HepG2 (cell line): ENCODE measurements around the gene SERPINA6. TPM values are rescaled to one million over a fixed set of nuclear protein-coding genes. Genes with fewer than 3 reads are reported as not detected.

Experiments used
- ATF7 ChIP-seq, 2 experiments: fragments of 450-650 bp in 1 of 2; sonication (generic) in 1 of 2; formaldehyde crosslinking in 1 of 2; IDR thresholded peaks; 2 replicates each; pipeline versions ENCODE4 v1.4.0 to v1.6.1; 2016 to 2020; ENCODE audit warnings: antibody characterized with exemption in 1 of 2, mild to moderate bottlenecking in 1 of 2, missing genetic modification reagents in 1 of 2
- CEBPB ChIP-seq: IDR thresholded peaks from 2 replicates; pipeline ENCODE4 v1.6.1; 2011; ENCODE audit warnings: low read depth, low read length, improper control_type of control experiment, borderline replicate concordance
- ERF ChIP-seq: IDR thresholded peaks from 2 replicates; pipeline ENCODE4 v1.6.1; 2018; ENCODE audit warnings: missing biosample characterization, missing genetic modification reagents
- HNRNPK ChIP-seq: fragments of 200-400 bp; formaldehyde crosslinking; IDR thresholded peaks from 2 replicates; pipeline ENCODE4 v1.6.1; 2018; ENCODE audit warnings: low read length, low read depth, moderate library complexity, mild to moderate bottlenecking; ENCODE audit not compliant: poor library complexity, severe bottlenecking
- JUN ChIP-seq: sonication (generic); formaldehyde crosslinking; IDR thresholded peaks from 2 replicates; pipeline ENCODE4 v1.4.0; 2020; ENCODE audit warnings: mild to moderate bottlenecking, missing genetic modification reagents
- KLF9 ChIP-seq: IDR thresholded peaks from 2 replicates; pipeline ENCODE4 v1.6.1; 2016; ENCODE audit warnings: low read depth
- NONO ChIP-seq, 2 experiments: fragments of 450-650 bp in 1 of 2; sonication (generic) in 1 of 2; formaldehyde crosslinking in 1 of 2; IDR thresholded peaks in 1 of 2; conservative IDR thresholded peaks in 1 of 2; 2 replicates each; pipeline versions ENCODE4 v1.6.1 to v1.8.0; 2017 to 2022; ENCODE audit warnings: mild to moderate bottlenecking in 1 of 2, missing genetic modification reagents in 1 of 2, moderate library complexity in 1 of 2
- RARG ChIP-seq: sonication (generic); formaldehyde crosslinking; IDR thresholded peaks from 2 replicates; pipeline ENCODE4 v1.4.0; 2020; ENCODE audit warnings: low read depth, mild to moderate bottlenecking, missing genetic modification reagents
- RXRB ChIP-seq: IDR thresholded peaks from 2 replicates; pipeline ENCODE4 v1.6.1; 2016; ENCODE audit warnings: borderline replicate concordance, missing genetic modification reagents, missing compliant biosample characterization
- SRSF1 ChIP-seq: fragments of 200-400 bp; formaldehyde crosslinking; optimal IDR thresholded peaks from 2 replicates; pipeline ENCODE3; 2017; ENCODE audit warnings: mild to moderate bottlenecking, low read depth, low read length, moderate library complexity
- TBX2 ChIP-seq: sonication (generic); formaldehyde crosslinking; IDR thresholded peaks from 2 replicates; pipeline ENCODE4 v1.5.0; 2020; ENCODE audit warnings: missing genetic modification reagents, mild to moderate bottlenecking, borderline replicate concordance
- ZFAT ChIP-seq: sonication (generic); formaldehyde crosslinking; conservative IDR thresholded peaks from 2 replicates; pipeline ENCODE4 v1.8.1; 2023; ENCODE audit warnings: missing genetic modification reagents, inconsistent platforms
- ZNF30 ChIP-seq: sonication (generic); formaldehyde crosslinking; IDR thresholded peaks from 2 replicates; pipeline ENCODE4 v1.5.0; 2020; ENCODE audit warnings: mild to moderate bottlenecking, missing genetic modification reagents
- ZNF605 ChIP-seq: sonication (generic); formaldehyde crosslinking; IDR thresholded peaks from 2 replicates; pipeline ENCODE4 v1.8.0; 2022; ENCODE audit warnings: mild to moderate bottlenecking, missing genetic modification reagents
- ZNF766 ChIP-seq: sonication (generic); formaldehyde crosslinking; IDR thresholded peaks from 2 replicates; pipeline ENCODE4 v1.5.0; 2020; ENCODE audit warnings: missing genetic modification reagents, borderline replicate concordance
- polyA plus RNA-seq, 8 experiments: library from polyadenylated mRNA; depleted of rRNA in 3 of 8; stranded (reverse) in 7 of 8; unstranded in 1 of 8; fragments of >200 nt; fragmentation: Illumina TruSeq in 4 of 8; extraction: Trizol in 4 of 8; gene quantifications; 2 replicates each; pipeline versions ENCODE4 v1.2.1 to v1.2.3, GENCODE V29; 2011 to 2016; ENCODE audit warnings: low read depth in 4 of 8, missing spikeins in 1 of 8, mixed read lengths in 1 of 8; ENCODE audit not compliant: insufficient read depth in 1 of 8
- total RNA-seq, 5 experiments: library from RNA; depleted of rRNA; stranded (reverse); fragments of >200 nt; fragmentation: Illumina TruSeq; extraction: Trizol; gene quantifications; 2 replicates each; pipeline ENCODE4 v1.2.3, GENCODE V29; 2016; ENCODE audit warnings: low read depth in 1 of 5
- TF ChIP-seq, protein P1 (sequence below): sonication (generic); formaldehyde crosslinking; IDR thresholded peaks from 2 replicates; pipeline ENCODE4 v1.4.0; 2020; ENCODE audit warnings: missing genetic modification reagents
- TF ChIP-seq, protein P2 (sequence below): sonication (generic); formaldehyde crosslinking; IDR thresholded peaks from 2 replicates; pipeline ENCODE4 v1.5.1; 2020; ENCODE audit warnings: missing genetic modification reagents, mild to moderate bottlenecking, borderline replicate concordance
- TF ChIP-seq, protein P3 (sequence below): sonication (generic); formaldehyde crosslinking; IDR thresholded peaks from 2 replicates; pipeline ENCODE4 v1.4.0; 2020; ENCODE audit warnings: mild to moderate bottlenecking, missing genetic modification reagents
- TF ChIP-seq, protein P4 (sequence below): sonication (generic); formaldehyde crosslinking; IDR thresholded peaks from 2 replicates; pipeline ENCODE4 v1.4.0; 2020; ENCODE audit warnings: mild to moderate bottlenecking, missing genetic modification reagents
- TF ChIP-seq, protein P5 (sequence below): sonication (generic); formaldehyde crosslinking; IDR thresholded peaks from 2 replicates; pipeline ENCODE4 v1.4.0; 2020; ENCODE audit warnings: mild to moderate bottlenecking, missing genetic modification reagents

The SERPINA6 gene
- total and polyA plus RNA-seq, 2 of the 13 experiments (the other 11 are each of a cell fraction or from before 2014, with no cell fraction given), result 260 to 333 TPM

DNA sequence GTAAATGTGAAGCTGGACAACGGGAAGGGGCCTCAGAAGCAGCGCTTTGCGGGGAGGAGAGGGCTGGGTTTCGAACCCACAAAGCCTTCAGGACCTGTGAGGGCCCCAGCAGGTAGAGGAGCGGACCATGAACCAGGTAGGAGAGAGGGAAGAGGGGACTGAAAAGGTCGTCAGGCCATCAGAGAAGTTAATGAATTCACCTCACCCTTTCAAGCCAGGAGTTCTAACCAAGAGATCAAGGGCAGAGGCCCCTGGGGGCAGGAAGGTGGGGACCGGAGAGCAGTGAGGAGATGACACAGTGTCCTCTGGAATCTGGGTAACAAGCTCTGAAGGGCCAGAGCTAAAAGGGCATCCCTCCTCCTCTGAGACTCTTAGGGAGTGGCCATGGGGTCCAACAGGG is 45.8 kb upstream of the SERPINA6 start (continued):
- TF ChIP-seq ATF7 (IDR thresholded peaks at IDR 0.05), result no peak
- TF ChIP-seq ATF7 (CRISPR knock-in tag; IDR thresholded peaks at IDR 0.05), result peak; percentile 69; the same call in 1 of the 2 replicates
- no peak; the same call in 1 of the 2 replicates for TF ChIP-seq ERF (CRISPR knock-in tag)
- peak; percentile 75 for TF ChIP-seq ZNF605 (CRISPR knock-in tag)
- TF ChIP-seq NONO (IDR thresholded peaks at IDR 0.05), result no peak
- TF ChIP-seq NONO (CRISPR knock-in tag; conservative IDR thresholded peaks at IDR 0.05), result 0 out of 2 replicates have a peak, but pooled peaks have one; percentile 44
- TF ChIP-seq, protein P1, sequence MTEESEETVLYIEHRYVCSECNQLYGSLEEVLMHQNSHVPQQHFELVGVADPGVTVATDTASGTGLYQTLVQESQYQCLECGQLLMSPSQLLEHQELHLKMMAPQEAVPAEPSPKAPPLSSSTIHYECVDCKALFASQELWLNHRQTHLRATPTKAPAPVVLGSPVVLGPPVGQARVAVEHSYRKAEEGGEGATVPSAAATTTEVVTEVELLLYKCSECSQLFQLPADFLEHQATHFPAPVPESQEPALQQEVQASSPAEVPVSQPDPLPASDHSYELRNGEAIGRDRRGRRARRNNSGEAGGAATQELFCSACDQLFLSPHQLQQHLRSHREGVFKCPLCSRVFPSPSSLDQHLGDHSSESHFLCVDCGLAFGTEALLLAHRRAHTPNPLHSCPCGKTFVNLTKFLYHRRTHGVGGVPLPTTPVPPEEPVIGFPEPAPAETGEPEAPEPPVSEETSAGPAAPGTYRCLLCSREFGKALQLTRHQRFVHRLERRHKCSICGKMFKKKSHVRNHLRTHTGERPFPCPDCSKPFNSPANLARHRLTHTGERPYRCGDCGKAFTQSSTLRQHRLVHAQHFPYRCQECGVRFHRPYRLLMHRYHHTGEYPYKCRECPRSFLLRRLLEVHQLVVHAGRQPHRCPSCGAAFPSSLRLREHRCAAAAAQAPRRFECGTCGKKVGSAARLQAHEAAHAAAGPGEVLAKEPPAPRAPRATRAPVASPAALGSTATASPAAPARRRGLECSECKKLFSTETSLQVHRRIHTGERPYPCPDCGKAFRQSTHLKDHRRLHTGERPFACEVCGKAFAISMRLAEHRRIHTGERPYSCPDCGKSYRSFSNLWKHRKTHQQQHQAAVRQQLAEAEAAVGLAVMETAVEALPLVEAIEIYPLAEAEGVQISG (CRISPR knock-in tag), result peak; percentile 26; the same call in 1 of the 2 replicates
- TF ChIP-seq RXRB, result peak; percentile 81
- no peak for TF ChIP-seq KLF9 (CRISPR knock-in tag)
- TF ChIP-seq JUN (CRISPR knock-in tag), result peak; percentile 75
- no peak for TF ChIP-seq ZNF766
- TF ChIP-seq, protein P2, sequence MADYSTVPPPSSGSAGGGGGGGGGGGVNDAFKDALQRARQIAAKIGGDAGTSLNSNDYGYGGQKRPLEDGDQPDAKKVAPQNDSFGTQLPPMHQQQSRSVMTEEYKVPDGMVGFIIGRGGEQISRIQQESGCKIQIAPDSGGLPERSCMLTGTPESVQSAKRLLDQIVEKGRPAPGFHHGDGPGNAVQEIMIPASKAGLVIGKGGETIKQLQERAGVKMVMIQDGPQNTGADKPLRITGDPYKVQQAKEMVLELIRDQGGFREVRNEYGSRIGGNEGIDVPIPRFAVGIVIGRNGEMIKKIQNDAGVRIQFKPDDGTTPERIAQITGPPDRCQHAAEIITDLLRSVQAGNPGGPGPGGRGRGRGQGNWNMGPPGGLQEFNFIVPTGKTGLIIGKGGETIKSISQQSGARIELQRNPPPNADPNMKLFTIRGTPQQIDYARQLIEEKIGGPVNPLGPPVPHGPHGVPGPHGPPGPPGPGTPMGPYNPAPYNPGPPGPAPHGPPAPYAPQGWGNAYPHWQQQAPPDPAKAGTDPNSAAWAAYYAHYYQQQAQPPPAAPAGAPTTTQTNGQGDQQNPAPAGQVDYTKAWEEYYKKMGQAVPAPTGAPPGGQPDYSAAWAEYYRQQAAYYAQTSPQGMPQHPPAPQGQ (CRISPR knock-in tag), result no peak
- no peak for TF ChIP-seq SRSF1
- TF ChIP-seq TBX2, result peak; percentile 37; the same call in 1 of the 2 replicates
- no peak for TF ChIP-seq CEBPB
- TF ChIP-seq, protein P3, sequence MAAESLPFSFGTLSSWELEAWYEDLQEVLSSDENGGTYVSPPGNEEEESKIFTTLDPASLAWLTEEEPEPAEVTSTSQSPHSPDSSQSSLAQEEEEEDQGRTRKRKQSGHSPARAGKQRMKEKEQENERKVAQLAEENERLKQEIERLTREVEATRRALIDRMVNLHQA (CRISPR knock-in tag), result no peak
- no peak for TF ChIP-seq RARG (CRISPR knock-in tag)
- TF ChIP-seq ZFAT (CRISPR knock-in tag), result no peak
- TF ChIP-seq HNRNPK, result no peak
- no peak for TF ChIP-seq ZNF30 (CRISPR knock-in tag)
- TF ChIP-seq, protein P4, sequence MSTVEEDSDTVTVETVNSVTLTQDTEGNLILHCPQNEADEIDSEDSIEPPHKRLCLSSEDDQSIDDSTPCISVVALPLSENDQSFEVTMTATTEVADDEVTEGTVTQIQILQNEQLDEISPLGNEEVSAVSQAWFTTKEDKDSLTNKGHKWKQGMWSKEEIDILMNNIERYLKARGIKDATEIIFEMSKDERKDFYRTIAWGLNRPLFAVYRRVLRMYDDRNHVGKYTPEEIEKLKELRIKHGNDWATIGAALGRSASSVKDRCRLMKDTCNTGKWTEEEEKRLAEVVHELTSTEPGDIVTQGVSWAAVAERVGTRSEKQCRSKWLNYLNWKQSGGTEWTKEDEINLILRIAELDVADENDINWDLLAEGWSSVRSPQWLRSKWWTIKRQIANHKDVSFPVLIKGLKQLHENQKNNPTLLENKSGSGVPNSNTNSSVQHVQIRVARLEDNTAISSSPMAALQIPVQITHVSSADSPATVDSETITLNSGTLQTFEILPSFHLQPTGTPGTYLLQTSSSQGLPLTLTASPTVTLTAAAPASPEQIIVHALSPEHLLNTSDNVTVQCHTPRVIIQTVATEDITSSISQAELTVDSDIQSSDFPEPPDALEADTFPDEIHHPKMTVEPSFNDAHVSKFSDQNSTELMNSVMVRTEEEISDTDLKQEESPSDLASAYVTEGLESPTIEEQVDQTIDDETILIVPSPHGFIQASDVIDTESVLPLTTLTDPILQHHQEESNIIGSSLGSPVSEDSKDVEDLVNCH (CRISPR knock-in tag), result no peak
- TF ChIP-seq, protein P5, sequence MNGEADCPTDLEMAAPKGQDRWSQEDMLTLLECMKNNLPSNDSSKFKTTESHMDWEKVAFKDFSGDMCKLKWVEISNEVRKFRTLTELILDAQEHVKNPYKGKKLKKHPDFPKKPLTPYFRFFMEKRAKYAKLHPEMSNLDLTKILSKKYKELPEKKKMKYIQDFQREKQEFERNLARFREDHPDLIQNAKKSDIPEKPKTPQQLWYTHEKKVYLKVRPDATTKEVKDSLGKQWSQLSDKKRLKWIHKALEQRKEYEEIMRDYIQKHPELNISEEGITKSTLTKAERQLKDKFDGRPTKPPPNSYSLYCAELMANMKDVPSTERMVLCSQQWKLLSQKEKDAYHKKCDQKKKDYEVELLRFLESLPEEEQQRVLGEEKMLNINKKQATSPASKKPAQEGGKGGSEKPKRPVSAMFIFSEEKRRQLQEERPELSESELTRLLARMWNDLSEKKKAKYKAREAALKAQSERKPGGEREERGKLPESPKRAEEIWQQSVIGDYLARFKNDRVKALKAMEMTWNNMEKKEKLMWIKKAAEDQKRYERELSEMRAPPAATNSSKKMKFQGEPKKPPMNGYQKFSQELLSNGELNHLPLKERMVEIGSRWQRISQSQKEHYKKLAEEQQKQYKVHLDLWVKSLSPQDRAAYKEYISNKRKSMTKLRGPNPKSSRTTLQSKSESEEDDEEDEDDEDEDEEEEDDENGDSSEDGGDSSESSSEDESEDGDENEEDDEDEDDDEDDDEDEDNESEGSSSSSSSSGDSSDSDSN (CRISPR knock-in tag), result no peak
